Measurements from ENCODE around the gene NUFIP1. TPM values are rescaled to one million over a fixed set of nuclear protein-coding genes. Genes with fewer than 3 reads are reported as not detected.

NUFIP1 gene
- total RNA-seq, 1 experiment from 2014 or later = 17.1 TPM

GRCh38 chr13:45016792-45017425, 27.6 kb upstream of the NUFIP1 start:
- no peak overlapping the region for H2AK5ac ChIP-seq (ENCODE audit: insufficient read length, low read length)
- DNase-seq = no peak
- H3K4me2 ChIP-seq (ENCODE audit: insufficient read depth, insufficient read length, low read length) = no peak overlapping the region
- H3K79me2 ChIP-seq (ENCODE audit: insufficient read depth, low read length) = no peaks in the 10 kb centered on the region
- no peak overlapping the region for H3K18ac ChIP-seq (ENCODE audit: insufficient read length, low read depth, low read length)
- no peaks in the 10 kb centered on the region for H3K4me1 ChIP-seq (ENCODE audit: insufficient read depth, low read length)
- H3K9me3 Mint-ChIP-seq = no peaks in the 10 kb centered on the region
- no peak overlapping the region for H3K9ac ChIP-seq (ENCODE audit: extremely low read depth, insufficient read length, low read length)
- H3K4me1 Mint-ChIP-seq = no peaks in the 10 kb centered on the region
- H2BK120ac ChIP-seq (ENCODE audit: low read depth, low read length, poor library complexity, severe bottlenecking) = no peak overlapping the region
- no peak overlapping the region for H2BK20ac ChIP-seq (ENCODE audit: low read depth, low read length, poor library complexity, severe bottlenecking)
- H3K36me3 Mint-ChIP-seq (ENCODE audit: insufficient read depth in 1 of 3, low read depth in 3 of 3) = peaks cover 7 to 35% (median 32%) of the 10 kb centered on the region in 3 experiments; a peak in 6 of 7 replicates
- H3K4me3 Mint-ChIP-seq = no peak overlapping the region
- no peak overlapping the region for H3K23ac ChIP-seq (ENCODE audit: insufficient read length, low read depth, low read length)
- H2AFZ ChIP-seq (ENCODE audit: low read length) = no peak overlapping the region
- H3K23me2 ChIP-seq (ENCODE audit: insufficient read length, low read depth, low read length, poor library complexity, severe bottlenecking) = no peaks in the 10 kb centered on the region
- H3K9me3 ChIP-seq (ENCODE audit: control insufficient read depth, low read depth, low read length) = no peaks in the 10 kb centered on the region
- H3T11ph ChIP-seq (ENCODE audit: low read length) = no peak overlapping the region
- no peak overlapping the region for H4K5ac ChIP-seq (ENCODE audit: insufficient read length, low read depth, low read length)
- H3K27ac ChIP-seq (ENCODE audit: insufficient read length, low read depth, low read length) = no peak overlapping the region
- no peaks in the 10 kb centered on the region for H3K27me3 Mint-ChIP-seq (ENCODE audit: low read depth)
- no CpG with 5 or more reads among the region's 3 CpGs for WGBS (ENCODE audit: extremely low coverage, insufficient read length, low lambda C conversion rate)
- TF ChIP-seq CTCF (conservative IDR thresholded peaks at IDR 0.05) = no peak
- H3K4ac ChIP-seq (ENCODE audit: low read depth, low read length) = no peak overlapping the region
- no peak overlapping the region for H3K56ac ChIP-seq (ENCODE audit: insufficient read length, low read depth, low read length)
- H3K14ac ChIP-seq (ENCODE audit: insufficient read depth, low read length) = no peak overlapping the region
- H3K27me3 ChIP-seq (ENCODE audit: insufficient read depth, low read length) = no peaks in the 10 kb centered on the region
- no peak overlapping the region for H2BK5ac ChIP-seq (ENCODE audit: insufficient read length, low read length)
- H4K8ac ChIP-seq (replicated peaks; ENCODE audit: insufficient read length, low read depth, low read length) = no peak overlapping the region
- no peak overlapping the region for H3K27ac Mint-ChIP-seq
- H4K91ac ChIP-seq (ENCODE audit: insufficient read length, low read depth, low read length) = no peak overlapping the region
- H4K20me1 ChIP-seq (ENCODE audit: control insufficient read depth, insufficient read depth, insufficient read length) = no peaks in the 10 kb centered on the region
- no peaks in the 10 kb centered on the region for H3K79me1 ChIP-seq (ENCODE audit: insufficient read depth, low read depth, low read length, poor library complexity, severe bottlenecking)
- no peak overlapping the region for H2BK15ac ChIP-seq (ENCODE audit: low read depth, low read length)
- no peak overlapping the region for H2BK12ac ChIP-seq (ENCODE audit: insufficient read length, low read depth, low read length)
